Stimulated activated CD8-positive, alpha-beta memory T cell treated with anti-CD3 and anti-CD28 coated beads, Interleukin-7, amount 100 ng/mL, for 48 hours (primary cell): Measurements from ENCODE around the gene FNDC3A.
"Not testable (repeated sequence)": the region's sequence is repeated elsewhere in the genome, so short reads cannot be mapped to it uniquely, and the experiment has no call there.

Experiments used
- DNase-seq, 2 donors: peaks; one replicate each; pipeline ENCODE4 v3.0.0-alpha.2; 2020; ENCODE audit warnings: low read depth in 1 of 2; ENCODE audit errors: extremely low read depth in 1 of 2

Gene FNDC3A

GRCh38 chr13:48976576-48977285 is 1.0 kb downstream of the FNDC3A start:
- DNase-seq, result peak in 1 of 2 donors; percentile 53

- no peak for DNase-seq
These were observed 1.5 kb downstream of the FNDC3A start for GRCh38 chr13:48977286-48977625.

GRCh38 chr13:48977973-48978372 is 2.3 kb downstream of the FNDC3A start:
- no peak for DNase-seq

GRCh38 chr13:48978942-48979601 is 3.4 kb downstream of the FNDC3A start:
- DNase-seq, result no peak

- no peak for DNase-seq
These were observed 4.2 kb downstream of the FNDC3A start for GRCh38 chr13:48979892-48980291.

- DNase-seq, result no peak
These were observed 7.6 kb downstream of the FNDC3A start for GRCh38 chr13:48983331-48983730.

- DNase-seq, result no peak
These were observed 10.0 kb downstream of the FNDC3A start for GRCh38 chr13:48985756-48986155.

GRCh38 chr13:48990900-48991299 is 15.2 kb downstream of the FNDC3A start:
- DNase-seq, result no peak

- no peak for DNase-seq
These were observed 17.4 kb downstream of the FNDC3A start for GRCh38 chr13:48993150-48993549.

- no peak for DNase-seq
These were observed 19.0 kb downstream of the FNDC3A start for GRCh38 chr13:48994706-48995105.

- no peak for DNase-seq
These were observed 23.1 kb downstream of the FNDC3A start for GRCh38 chr13:48998641-48999292.

GRCh38 chr13:49000247-49000646 is 24.5 kb downstream of the FNDC3A start:
- DNase-seq, result no peak

GRCh38 chr13:49018986-49019635 is 43.4 kb downstream of the FNDC3A start:
- DNase-seq, result not testable (repeated sequence)

- DNase-seq, result no peak
These were observed 44.6 kb downstream of the FNDC3A start for GRCh38 chr13:49020328-49020727.

- DNase-seq, result no peak
These were observed 45.3 kb downstream of the FNDC3A start for GRCh38 chr13:49020940-49021553.

- no peak for DNase-seq
These were observed 46.2 kb downstream of the FNDC3A start for GRCh38 chr13:49021953-49022352.

- no peak for DNase-seq
These were observed 46.9 kb downstream of the FNDC3A start for GRCh38 chr13:49022472-49023144.

GRCh38 chr13:49023431-49023830 is 47.7 kb downstream of the FNDC3A start:
- DNase-seq, result no peak

GRCh38 chr13:49026851-49027250 is 51.1 kb downstream of the FNDC3A start:
- DNase-seq, result no peak

GRCh38 chr13:49029570-49029969 is 53.9 kb downstream of the FNDC3A start:
- no peak for DNase-seq

- no peak for DNase-seq
These were observed 54.5 kb downstream of the FNDC3A start for GRCh38 chr13:49030213-49030612.
